Keratinocyte (primary cell): ENCODE measurements around the gene MINDY4. TPM values are rescaled to one million over a fixed set of nuclear protein-coding genes. Genes with fewer than 3 reads are reported as not detected.

Experiments
- DNase-seq: peaks from one replicate; pipeline ENCODE4 v3.0.0-alpha.2; 2011; ENCODE audit warnings: low read depth, missing footprints, low spot score
- FAIRE-seq: peaks from 2 replicates; lab custom pipeline; 2011; peaks lifted over from hg19 to GRCh38; lab: Jason Lieb, UNC
- H2AFZ ChIP-seq: 2 replicates; pipeline ENCODE4 v1.6.0; 2012; ENCODE audit warnings: low read length, control low read depth, inconsistent platforms; ENCODE audit not compliant: control insufficient read depth
- H3K27ac ChIP-seq: 2 replicates; pipeline ENCODE4 v1.5.1; 2011; ENCODE audit warnings: low read length; ENCODE audit not compliant: control insufficient read depth, insufficient read depth
- H3K27me3 ChIP-seq: 3 replicates; pipeline ENCODE4 v1.6.0; 2011; ENCODE audit warnings: low read length; ENCODE audit not compliant: control insufficient read depth, insufficient read depth; ENCODE audit errors: extremely low read depth
- H3K36me3 ChIP-seq, 2 experiments: 2 replicates in 1 of 2; 3 replicates in 1 of 2; pipeline ENCODE4 v1.5.1; 2011; ENCODE audit warnings: low read length in 2 of 2, mild to moderate bottlenecking in 1 of 2; ENCODE audit not compliant: control insufficient read depth in 2 of 2, insufficient read depth in 2 of 2; ENCODE audit errors: extremely low read depth in 1 of 2
- H3K4me1 ChIP-seq: 3 replicates; pipeline ENCODE4 v1.5.1; 2011; ENCODE audit warnings: low read length; ENCODE audit not compliant: control insufficient read depth, insufficient read depth; ENCODE audit errors: extremely low read depth
- H3K4me2 ChIP-seq: 3 replicates; pipeline ENCODE4 v1.6.0; 2011; ENCODE audit warnings: low read depth, low read length; ENCODE audit not compliant: control insufficient read depth, insufficient read depth; ENCODE audit errors: extremely low read depth
- H3K4me3 ChIP-seq, 3 experiments: fragments of 200-600 bp in 1 of 3; sonication (generic) in 1 of 3; 2 replicates in 2 of 3; 3 replicates in 1 of 3; pipeline ENCODE4 v1.5.1; 2011 to 2016; ENCODE audit warnings: low read length in 3 of 3, mild to moderate bottlenecking in 3 of 3, control low read depth in 2 of 3, inconsistent platforms in 1 of 3, low read depth in 1 of 3, mixed read lengths in 1 of 3, mixed run types in 1 of 3, moderate library complexity in 1 of 3; ENCODE audit not compliant: control insufficient read depth in 2 of 3, insufficient read depth in 2 of 3; ENCODE audit errors: extremely low read depth in 1 of 3
- H3K79me2 ChIP-seq: 2 replicates; pipeline ENCODE4 v1.6.0; 2012; ENCODE audit warnings: low read length; ENCODE audit not compliant: control insufficient read depth, insufficient read depth
- H3K9ac ChIP-seq: 3 replicates; pipeline ENCODE4 v1.6.0; 2011; ENCODE audit warnings: low read length; ENCODE audit not compliant: control insufficient read depth, insufficient read depth; ENCODE audit errors: extremely low read depth
- H3K9me1 ChIP-seq: 3 replicates; pipeline ENCODE4 v1.6.0; 2011; ENCODE audit warnings: low read length; ENCODE audit not compliant: control insufficient read depth, insufficient read depth; ENCODE audit errors: extremely low read depth
- H3K9me3 ChIP-seq: 2 replicates; pipeline ENCODE4 v1.5.1; 2012; ENCODE audit warnings: low read depth, low read length; ENCODE audit not compliant: control insufficient read depth
- H4K20me1 ChIP-seq: 3 replicates; pipeline ENCODE4 v1.6.0; 2011; ENCODE audit warnings: low read length; ENCODE audit not compliant: control insufficient read depth, insufficient read depth; ENCODE audit errors: extremely low read depth
- EZH2 ChIP-seq: IDR thresholded peaks from one replicate; pipeline ENCODE4 v1.6.1; 2012; ENCODE audit warnings: inconsistent platforms, mild to moderate bottlenecking, low read length, moderate library complexity
- dilution Hi-C: fragments of 300-500 bp; cut with MboI; formaldehyde crosslinking; loops from one replicate; pipeline ENCODE4 v1.7.0; 2020; ENCODE audit warnings: low sequenced_read_pairs; ENCODE audit not compliant: extremely low pct_ligation_motif_present
- polyA plus RNA-seq, 5 experiments: library from polyadenylated mRNA; depleted of rRNA in 3 of 5; stranded (reverse) in 3 of 5; stranded (forward) in 1 of 5; unstranded in 1 of 5; fragments of >200 nt; gene quantifications; 1 replicate in 1 of 5; 2 replicates in 3 of 5; 3 replicates in 1 of 5; pipeline versions ENCODE4 v1.2.1 to v1.2.3, GENCODE V29; 2011 to 2012; ENCODE audit warnings: missing spikeins in 2 of 5, low read depth in 1 of 5, low replicate concordance in 1 of 5
- TF ChIP-seq, protein P1 (sequence below), 3 experiments: IDR thresholded peaks in 1 of 3; conservative IDR thresholded peaks in 1 of 3; optimal IDR thresholded peaks in 1 of 3; 2 replicates in 2 of 3; 3 replicates in 1 of 3; pipeline versions ENCODE3 to v1.5.1; 2011; ENCODE audit warnings: low read length in 3 of 3, mild to moderate bottlenecking in 3 of 3, moderate library complexity in 2 of 3, control low read depth in 1 of 3, inconsistent platforms in 1 of 3; ENCODE audit not compliant: insufficient read depth in 2 of 3; ENCODE audit errors: extremely low read depth in 1 of 3

Gene MINDY4
- polyA plus RNA-seq, 1 donor (not counting 4 experiments of a cell fraction or from before 2014, with no cell fraction given), result 1.5 TPM

- no peak overlapping the region for H3K4me3 ChIP-seq
- H3K4me1 ChIP-seq, result no peaks in the 10 kb centered on the region
- no peak overlapping the region for H3K27ac ChIP-seq
- no peaks in the 10 kb centered on the region for H3K27me3 ChIP-seq
- FAIRE-seq (no peak), DNase-seq (no peak)
- no peaks in the 10 kb centered on the region for H4K20me1 ChIP-seq
- TF ChIP-seq, protein P1, sequence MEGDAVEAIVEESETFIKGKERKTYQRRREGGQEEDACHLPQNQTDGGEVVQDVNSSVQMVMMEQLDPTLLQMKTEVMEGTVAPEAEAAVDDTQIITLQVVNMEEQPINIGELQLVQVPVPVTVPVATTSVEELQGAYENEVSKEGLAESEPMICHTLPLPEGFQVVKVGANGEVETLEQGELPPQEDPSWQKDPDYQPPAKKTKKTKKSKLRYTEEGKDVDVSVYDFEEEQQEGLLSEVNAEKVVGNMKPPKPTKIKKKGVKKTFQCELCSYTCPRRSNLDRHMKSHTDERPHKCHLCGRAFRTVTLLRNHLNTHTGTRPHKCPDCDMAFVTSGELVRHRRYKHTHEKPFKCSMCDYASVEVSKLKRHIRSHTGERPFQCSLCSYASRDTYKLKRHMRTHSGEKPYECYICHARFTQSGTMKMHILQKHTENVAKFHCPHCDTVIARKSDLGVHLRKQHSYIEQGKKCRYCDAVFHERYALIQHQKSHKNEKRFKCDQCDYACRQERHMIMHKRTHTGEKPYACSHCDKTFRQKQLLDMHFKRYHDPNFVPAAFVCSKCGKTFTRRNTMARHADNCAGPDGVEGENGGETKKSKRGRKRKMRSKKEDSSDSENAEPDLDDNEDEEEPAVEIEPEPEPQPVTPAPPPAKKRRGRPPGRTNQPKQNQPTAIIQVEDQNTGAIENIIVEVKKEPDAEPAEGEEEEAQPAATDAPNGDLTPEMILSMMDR (optimal IDR thresholded peaks at IDR 0.05 in 1 of 3, IDR thresholded peaks at IDR 0.05 in 1 of 3, conservative IDR thresholded peaks at IDR 0.05 in 1 of 3; ENCODE audit: extremely low read depth in 1 of 3, insufficient read depth in 2 of 3, low read length in 3 of 3), result no peak
- no peak for TF ChIP-seq EZH2
- no peaks in the 10 kb centered on the region for H3K36me3 ChIP-seq
- dilution Hi-C loops, result no loop called here
- no peaks in the 10 kb centered on the region for H3K9me1 ChIP-seq
- no peaks in the 10 kb centered on the region for H3K9me3 ChIP-seq
- H3K9ac ChIP-seq, result no peak overlapping the region
- no peak overlapping the region for H3K4me2 ChIP-seq
- no peak overlapping the region for H2AFZ ChIP-seq
- H3K79me2 ChIP-seq, result no peaks in the 10 kb centered on the region
These were observed 88.2 kb downstream of the MINDY4 start for GRCh38 chr7:30859202-30859939.

DNA sequence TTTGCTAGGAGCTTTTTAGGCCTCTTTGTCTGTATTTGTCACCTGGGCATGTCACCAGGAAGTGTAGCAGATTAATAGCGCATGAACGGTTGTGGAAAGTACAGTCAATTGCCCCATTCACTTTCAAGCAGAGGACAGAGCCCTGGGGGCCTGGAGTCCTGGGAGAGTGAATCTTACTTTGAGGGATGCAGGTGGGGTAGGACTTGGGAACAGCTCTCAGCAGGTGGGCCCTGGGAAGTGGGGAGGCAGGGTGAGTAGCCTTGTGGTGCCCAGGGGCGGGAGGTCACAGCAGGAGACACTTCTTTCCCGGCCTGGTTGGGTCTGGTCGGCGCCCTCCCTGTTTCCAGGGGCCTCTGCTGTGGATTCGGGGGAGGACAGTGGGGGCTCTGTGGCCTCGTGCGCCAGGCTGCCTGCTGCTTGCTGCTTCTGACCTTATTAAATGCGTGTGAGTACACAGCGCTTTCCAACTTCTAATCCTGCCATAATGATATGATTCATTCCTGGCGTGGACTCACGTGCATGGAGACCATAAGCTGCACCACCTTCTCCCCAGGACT, 88.8 kb downstream of the MINDY4 start:
- dilution Hi-C loops, result no loop called here
- Histone ChIP-seq H3K79me2 (no peaks in the 10 kb centered on the region), H3K9ac (no peak overlapping the region), H3K27ac (no peak overlapping the region), H2AFZ (no peak overlapping the region), H3K36me3 (no peaks in the 10 kb centered on the region), H3K9me3 (no peaks in the 10 kb centered on the region), H3K4me1 (no peaks in the 10 kb centered on the region), H4K20me1 (no peaks in the 10 kb centered on the region), H3K4me2 (no peak overlapping the region), H3K9me1 (no peaks in the 10 kb centered on the region), H3K27me3 (no peaks in the 10 kb centered on the region), H3K4me3 (no peak overlapping the region)
- TF ChIP-seq, protein P1 (optimal IDR thresholded peaks at IDR 0.05 in 1 of 3, IDR thresholded peaks at IDR 0.05 in 1 of 3, conservative IDR thresholded peaks at IDR 0.05 in 1 of 3; ENCODE audit: extremely low read depth in 1 of 3, insufficient read depth in 2 of 3, low read length in 3 of 3), result no peak
- no peak for TF ChIP-seq EZH2
- no peak for FAIRE-seq
- DNase-seq, result no peak
